ENCODE results near the gene USP54.
"Not testable (repeated sequence)": the region's sequence is repeated elsewhere in the genome, so short reads cannot be mapped to it uniquely, and the experiment has no call there.

The USP54 gene

GRCh38 chr10:73589563-73590126 lies 1.5 kb downstream of the USP54 start:
- no peak overlapping the region for H3K4me3 ChIP-seq (replicated peaks in 1 of 2; ENCODE audit: low read depth in 2 of 2, low read length in 2 of 2)
- TF ChIP-seq CTCF (IDR thresholded peaks at IDR 0.05; ENCODE audit: low read depth, low read length): no peak
- peak; percentile 33 to 43 for DNase-seq (ENCODE audit: low read depth in 2 of 2)

GRCh38 chr10:73588656-73589055 lies 2.5 kb downstream of the USP54 start:
- peak; percentile 44 to 51 for DNase-seq (ENCODE audit: low read depth in 2 of 2)
- H3K4me3 ChIP-seq (replicated peaks in 1 of 2; ENCODE audit: low read depth in 2 of 2, low read length in 2 of 2): no peak overlapping the region
- TF ChIP-seq CTCF (IDR thresholded peaks at IDR 0.05; ENCODE audit: low read depth, low read length): no peak

GRCh38 chr10:73586583-73586984 lies 4.6 kb downstream of the USP54 start:
- H3K4me3 ChIP-seq (replicated peaks in 1 of 2; ENCODE audit: low read depth in 2 of 2, low read length in 2 of 2): no peak overlapping the region
- TF ChIP-seq CTCF (IDR thresholded peaks at IDR 0.05; ENCODE audit: low read depth, low read length): no peak
- DNase-seq (ENCODE audit: low read depth in 2 of 2): peak; percentile 76 to 80

- DNase-seq (ENCODE audit: low read depth in 2 of 2): peak in 1 of 2 donors; percentile 36
- H3K4me3 ChIP-seq (replicated peaks in 1 of 2; ENCODE audit: low read depth in 2 of 2, low read length in 2 of 2): no peak overlapping the region
- no peak for TF ChIP-seq CTCF (IDR thresholded peaks at IDR 0.05; ENCODE audit: low read depth, low read length)
Measured at GRCh38 chr10:73585327-73585726, 5.8 kb downstream of the USP54 start.

- peak in 1 of 2 donors; percentile 66 for DNase-seq (ENCODE audit: low read depth in 2 of 2)
Measured at GRCh38 chr10:73584737-73585136, 6.4 kb downstream of the USP54 start.

GRCh38 chr10:73581918-73582317 lies 9.2 kb downstream of the USP54 start:
- no peak overlapping the region for H3K4me3 ChIP-seq (replicated peaks in 1 of 2; ENCODE audit: low read depth in 2 of 2, low read length in 2 of 2)
- no peak for DNase-seq (ENCODE audit: low read depth in 2 of 2)
- TF ChIP-seq CTCF (IDR thresholded peaks at IDR 0.05; ENCODE audit: low read depth, low read length): no peak

More at GRCh38 chr10:73584737-73585136, 6.4 kb downstream of the USP54 start:
- no peak overlapping the region for H3K4me3 ChIP-seq (replicated peaks in 1 of 2; ENCODE audit: low read depth in 2 of 2, low read length in 2 of 2)
- TF ChIP-seq CTCF (IDR thresholded peaks at IDR 0.05; ENCODE audit: low read depth, low read length): no peak

GRCh38 chr10:73578927-73579326 lies 12.2 kb downstream of the USP54 start:
- not testable (repeated sequence) for H3K4me3 ChIP-seq (replicated peaks in 1 of 2; ENCODE audit: low read depth in 2 of 2, low read length in 2 of 2); DNase-seq (ENCODE audit: low read depth in 2 of 2)
